OCI-LY3 (cell line): ENCODE data around the gene SLC35B2.

ENCODE experiments used
- CTCF ChIP-seq: fragments of 200-600, 300-600 bp; sonication (generic); IDR thresholded peaks from 2 replicates; pipeline ENCODE4 v1.5.1; 2014; ENCODE audit warnings: antibody characterized with exemption, low read length, low read depth
- EZH2phosphoT487 ChIP-seq: fragments of 200-600 bp; shearing (Covaris generic); IDR thresholded peaks from 2 replicates; pipeline ENCODE4 v1.6.1; 2018; ENCODE audit warnings: antibody characterized with exemption, mixed run types, low read depth

- TF ChIP-seq CTCF (no peak), EZH2phosphoT487 (no peak)
These were observed 49.4 kb downstream of the SLC35B2 start for GRCh38 chr6:44207966-44208365.
